NOMO-1 treated with dmso at 0.1 percent for 144 hours (cell line): ENCODE data around the gene ZNF384.
"Not testable (repeated sequence)": the region's sequence is repeated elsewhere in the genome, so short reads cannot be mapped to it uniquely, and the experiment has no call there.

Source experiments
- DNase-seq: peaks from one replicate; lab custom pipeline; 2025; ENCODE audit not compliant: unreplicated experiment; lab: John Stamatoyannopoulos, UW

Gene ZNF384

GRCh38 chr12:6688999-6689882 is at the start of gene ZNF384:
Gene ZNF384, minus strand, starts transcription at chr12:6689375. Its CDS starts 9,855 bp downstream, at chr12:6679520.
- peak; percentile 99 for DNase-seq

- DNase-seq = no peak
Observed at GRCh38 chr12:6736754-6737153, 47.6 kb upstream of the ZNF384 start.

GRCh38 chr12:6735448-6736191 is 46.4 kb upstream of the ZNF384 start:
- DNase-seq = peak; percentile 12

- DNase-seq = no peak
Observed at GRCh38 chr12:6734506-6735387, 45.6 kb upstream of the ZNF384 start.

- DNase-seq = no peak
Observed at GRCh38 chr12:6730169-6730568, 41.0 kb upstream of the ZNF384 start.

- no peak for DNase-seq
Observed at GRCh38 chr12:6729186-6729585, 40.0 kb upstream of the ZNF384 start.

GRCh38 chr12:6725350-6725749 is 36.2 kb upstream of the ZNF384 start:
- no peak for DNase-seq

- DNase-seq = peak; percentile 58
Observed at GRCh38 chr12:6724409-6724797, 35.2 kb upstream of the ZNF384 start.

- peak; percentile 100 for DNase-seq
Observed at GRCh38 chr12:6723607-6724408, 34.6 kb upstream of the ZNF384 start, which contains the start of gene COPS7A. Gene COPS7A, plus strand, starts transcription at chr12:6724046. Its CDS starts 611 bp downstream, at chr12:6724657.

GRCh38 chr12:6722863-6723262 is 33.7 kb upstream of the ZNF384 start:
- no peak for DNase-seq

GRCh38 chr12:6716874-6717437 is 27.8 kb upstream of the ZNF384 start:
- no peak for DNase-seq

GRCh38 chr12:6716031-6716873 is 27.1 kb upstream of the ZNF384 start:
- not testable (repeated sequence) for DNase-seq

- DNase-seq = no peak
Observed at GRCh38 chr12:6708960-6709394, 19.8 kb upstream of the ZNF384 start.

GRCh38 chr12:6708351-6708750 is 19.2 kb upstream of the ZNF384 start:
- not testable (repeated sequence) for DNase-seq

GRCh38 chr12:6703631-6704030 is 14.5 kb upstream of the ZNF384 start:
- DNase-seq = no peak

- DNase-seq = no peak
Observed at GRCh38 chr12:6701078-6701768, 12.0 kb upstream of the ZNF384 start.

- DNase-seq = no peak
Observed at GRCh38 chr12:6700646-6701051, 11.5 kb upstream of the ZNF384 start, which contains the start of gene PIANP. Gene PIANP, minus strand, starts transcription at chr12:6700815. Its CDS starts 2,754 bp downstream, at chr12:6698061.

GRCh38 chr12:6699989-6700645 is 10.9 kb upstream of the ZNF384 start:
- DNase-seq = no peak
